T-helper 17 cell (primary cell): ENCODE data around the gene NCLN. TPM values are rescaled to one million over a fixed set of nuclear protein-coding genes. Genes with fewer than 3 reads are reported as not detected.

ENCODE experiments used
- total RNA-seq, 4 donors: library from RNA in 2 of 4; stranded (reverse) in 2 of 4; gene quantifications; one replicate each; pipeline ENCODE4 v1.2.3 and lab custom pipeline; 2022 to 2026

NCLN gene
- total RNA-seq, 2 donors from 2014 or later = 47.8 to 50.6 TPM

Other genes with a start within 250 kb of the NCLN start
- 1 to 10 TPM; 2.7 to 3.0 TPM for gene ZNF77, start 241.0 kb upstream of the NCLN start, total RNA-seq
- under 1 TPM in 1 of 2 donors, not detected in 1; 0.29 TPM for gene TLE6, start 208.4 kb upstream of the NCLN start, total RNA-seq
- gene TLE2, start 156.7 kb upstream of the NCLN start, total RNA-seq = 10 to 100 TPM in 1 of 2 donors, 1 to 10 TPM in 1; 9.5 to 13.1 TPM
- gene TLE5, start 123.4 kb upstream of the NCLN start, total RNA-seq = 100 to 1,000 TPM; 869 to 906 TPM
- 1 to 10 TPM in 1 of 2 donors, under 1 TPM in 1; 0.85 to 1.6 TPM for gene GNA11, start 91.6 kb upstream of the NCLN start, total RNA-seq
- 10 to 100 TPM; 28.7 to 54.1 TPM for gene GNA15, start 49.9 kb upstream of the NCLN start, total RNA-seq
- gene S1PR4, start 7.2 kb upstream of the NCLN start, total RNA-seq = 10 to 100 TPM; 83.1 to 97.0 TPM
- gene CELF5, start 38.7 kb downstream of the NCLN start, total RNA-seq = under 1 TPM; 0.42 to 0.57 TPM
- gene NFIC, start 180.7 kb downstream of the NCLN start, total RNA-seq = 10 to 100 TPM; 29.0 to 29.3 TPM